Keratinocyte (primary cell): ENCODE results near the gene NRP2. TPM values are rescaled to one million over a fixed set of nuclear protein-coding genes. Genes with fewer than 3 reads are reported as not detected.

Source experiments
- DNase-seq: peaks from one replicate; pipeline ENCODE4 v3.0.0-alpha.2; 2011; ENCODE audit warnings: low read depth, missing footprints, low spot score
- FAIRE-seq: peaks from 2 replicates; lab custom pipeline; 2011; peaks lifted over from hg19 to GRCh38; lab: Jason Lieb, UNC
- H2AFZ ChIP-seq: 2 replicates; pipeline ENCODE4 v1.6.0; 2012; ENCODE audit warnings: low read length, control low read depth, inconsistent platforms; ENCODE audit not compliant: control insufficient read depth
- H3K27ac ChIP-seq: 2 replicates; pipeline ENCODE4 v1.5.1; 2011; ENCODE audit warnings: low read length; ENCODE audit not compliant: control insufficient read depth, insufficient read depth
- H3K27me3 ChIP-seq: 3 replicates; pipeline ENCODE4 v1.6.0; 2011; ENCODE audit warnings: low read length; ENCODE audit not compliant: control insufficient read depth, insufficient read depth; ENCODE audit errors: extremely low read depth
- H3K36me3 ChIP-seq, 2 experiments: 2 replicates in 1 of 2; 3 replicates in 1 of 2; pipeline ENCODE4 v1.5.1; 2011; ENCODE audit warnings: low read length in 2 of 2, mild to moderate bottlenecking in 1 of 2; ENCODE audit not compliant: control insufficient read depth in 2 of 2, insufficient read depth in 2 of 2; ENCODE audit errors: extremely low read depth in 1 of 2
- H3K4me1 ChIP-seq: 3 replicates; pipeline ENCODE4 v1.5.1; 2011; ENCODE audit warnings: low read length; ENCODE audit not compliant: control insufficient read depth, insufficient read depth; ENCODE audit errors: extremely low read depth
- H3K4me2 ChIP-seq: 3 replicates; pipeline ENCODE4 v1.6.0; 2011; ENCODE audit warnings: low read depth, low read length; ENCODE audit not compliant: control insufficient read depth, insufficient read depth; ENCODE audit errors: extremely low read depth
- H3K4me3 ChIP-seq, 3 experiments: fragments of 200-600 bp in 1 of 3; sonication (generic) in 1 of 3; 2 replicates in 2 of 3; 3 replicates in 1 of 3; pipeline ENCODE4 v1.5.1; 2011 to 2016; ENCODE audit warnings: low read length in 3 of 3, mild to moderate bottlenecking in 3 of 3, control low read depth in 2 of 3, inconsistent platforms in 1 of 3, low read depth in 1 of 3, mixed read lengths in 1 of 3, mixed run types in 1 of 3, moderate library complexity in 1 of 3; ENCODE audit not compliant: control insufficient read depth in 2 of 3, insufficient read depth in 2 of 3; ENCODE audit errors: extremely low read depth in 1 of 3
- H3K79me2 ChIP-seq: 2 replicates; pipeline ENCODE4 v1.6.0; 2012; ENCODE audit warnings: low read length; ENCODE audit not compliant: control insufficient read depth, insufficient read depth
- H3K9ac ChIP-seq: 3 replicates; pipeline ENCODE4 v1.6.0; 2011; ENCODE audit warnings: low read length; ENCODE audit not compliant: control insufficient read depth, insufficient read depth; ENCODE audit errors: extremely low read depth
- H3K9me1 ChIP-seq: 3 replicates; pipeline ENCODE4 v1.6.0; 2011; ENCODE audit warnings: low read length; ENCODE audit not compliant: control insufficient read depth, insufficient read depth; ENCODE audit errors: extremely low read depth
- H3K9me3 ChIP-seq: 2 replicates; pipeline ENCODE4 v1.5.1; 2012; ENCODE audit warnings: low read depth, low read length; ENCODE audit not compliant: control insufficient read depth
- H4K20me1 ChIP-seq: 3 replicates; pipeline ENCODE4 v1.6.0; 2011; ENCODE audit warnings: low read length; ENCODE audit not compliant: control insufficient read depth, insufficient read depth; ENCODE audit errors: extremely low read depth
- CTCF ChIP-seq, 3 experiments: IDR thresholded peaks in 1 of 3; conservative IDR thresholded peaks in 1 of 3; optimal IDR thresholded peaks in 1 of 3; 2 replicates in 2 of 3; 3 replicates in 1 of 3; pipeline versions ENCODE3 to v1.5.1; 2011; ENCODE audit warnings: low read length in 3 of 3, mild to moderate bottlenecking in 3 of 3, moderate library complexity in 2 of 3, control low read depth in 1 of 3, inconsistent platforms in 1 of 3; ENCODE audit not compliant: insufficient read depth in 2 of 3; ENCODE audit errors: extremely low read depth in 1 of 3
- EZH2 ChIP-seq: IDR thresholded peaks from one replicate; pipeline ENCODE4 v1.6.1; 2012; ENCODE audit warnings: inconsistent platforms, mild to moderate bottlenecking, low read length, moderate library complexity
- dilution Hi-C: fragments of 300-500 bp; cut with MboI; formaldehyde crosslinking; loops from one replicate; pipeline ENCODE4 v1.7.0; 2020; ENCODE audit warnings: low sequenced_read_pairs; ENCODE audit not compliant: extremely low pct_ligation_motif_present
- polyA plus RNA-seq, 5 experiments: library from polyadenylated mRNA; depleted of rRNA in 3 of 5; stranded (reverse) in 3 of 5; stranded (forward) in 1 of 5; unstranded in 1 of 5; fragments of >200 nt; gene quantifications; 1 replicate in 1 of 5; 2 replicates in 3 of 5; 3 replicates in 1 of 5; pipeline versions ENCODE4 v1.2.1 to v1.2.3, GENCODE V29; 2011 to 2012; ENCODE audit warnings: missing spikeins in 2 of 5, low read depth in 1 of 5, low replicate concordance in 1 of 5

NRP2 gene
- polyA plus RNA-seq, 1 donor (not counting 4 experiments of a cell fraction or from before 2014, with no cell fraction given), result 20.6 TPM

GRCh38 chr2:205758500-205758899, 76.2 kb downstream of the NRP2 start:
- H3K4me2 ChIP-seq, result no peak overlapping the region
- dilution Hi-C loops, result no loop called here

GRCh38 chr2:205759257-205759656, 77.0 kb downstream of the NRP2 start:
- Histone ChIP-seq H3K4me2 (no peak overlapping the region), H3K27ac (no peak overlapping the region), H3K9me3 (no peaks in the 10 kb centered on the region), H3K9ac (no peak overlapping the region), H3K9me1 (no peaks in the 10 kb centered on the region), H3K79me2 (no peaks in the 10 kb centered on the region), H3K4me1 (peaks cover 22% of the 10 kb centered on the region), H3K27me3 (no peaks in the 10 kb centered on the region), H3K4me3 (no peak overlapping the region), H4K20me1 (no peaks in the 10 kb centered on the region), H3K36me3 (peaks cover 2 to 11% of the 10 kb centered on the region in 2 experiments), H2AFZ (no peak overlapping the region)
- dilution Hi-C loops, result no loop called here
- DNase-seq (no peak), FAIRE-seq (no peak)
- TF ChIP-seq EZH2 (no peak), CTCF (optimal IDR thresholded peaks at IDR 0.05 in 1 of 3, IDR thresholded peaks at IDR 0.05 in 1 of 3, conservative IDR thresholded peaks at IDR 0.05 in 1 of 3; ENCODE audit: extremely low read depth in 1 of 3, insufficient read depth in 2 of 3, low read length in 3 of 3) (no peak)

More at GRCh38 chr2:205758500-205758899, 76.2 kb downstream of the NRP2 start:
- FAIRE-seq (no peak), DNase-seq (no peak)
- Histone ChIP-seq H4K20me1 (no peaks in the 10 kb centered on the region), H3K9ac (no peak overlapping the region), H3K27me3 (no peaks in the 10 kb centered on the region), H3K9me3 (no peaks in the 10 kb centered on the region), H3K4me3 (no peak overlapping the region), H2AFZ (no peak overlapping the region), H3K4me1 (peaks cover 18% of the 10 kb centered on the region), H3K79me2 (no peaks in the 10 kb centered on the region), H3K36me3 (peaks cover 2 to 11% of the 10 kb centered on the region in 2 experiments), H3K27ac (no peak overlapping the region), H3K9me1 (no peaks in the 10 kb centered on the region)
- TF ChIP-seq EZH2 (no peak), CTCF (optimal IDR thresholded peaks at IDR 0.05 in 1 of 3, IDR thresholded peaks at IDR 0.05 in 1 of 3, conservative IDR thresholded peaks at IDR 0.05 in 1 of 3; ENCODE audit: extremely low read depth in 1 of 3, insufficient read depth in 2 of 3, low read length in 3 of 3) (no peak)
